GM19193 (cell line): ENCODE data around the gene RELL1.

ENCODE experiments used
- POLR2A ChIP-seq: IDR thresholded peaks from 4 replicates; pipeline ENCODE4 v1.6.1; 2011; ENCODE audit not compliant: insufficient read depth, insufficient read length; ENCODE audit errors: extremely low read depth

RELL1 gene

DNA sequence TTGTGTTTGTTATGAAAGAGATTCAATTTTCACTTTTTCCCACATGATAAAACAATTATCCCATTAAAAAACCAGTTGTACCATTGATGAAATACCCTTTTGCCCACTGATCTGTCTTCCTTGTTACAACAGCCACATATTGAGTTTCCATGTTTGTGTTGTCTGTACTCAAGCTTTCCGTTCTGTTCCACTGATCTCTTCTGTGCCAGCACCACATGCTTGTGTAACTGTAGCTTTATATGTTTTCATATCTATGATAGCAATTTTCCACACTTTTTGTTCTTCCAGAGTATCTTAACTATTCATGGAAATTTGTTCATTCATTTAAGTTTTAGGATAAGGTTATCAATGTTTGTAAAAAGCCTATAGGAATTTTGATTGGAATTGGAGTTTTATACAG, 24.3 kb upstream of the RELL1 start:
- no peak for TF ChIP-seq POLR2A

GRCh38 chr4:37706032-37706431, 19.9 kb upstream of the RELL1 start:
- no peak for TF ChIP-seq POLR2A

- TF ChIP-seq POLR2A = no peak
These were observed 19.4 kb upstream of the RELL1 start for GRCh38 chr4:37705571-37705970.

DNA sequence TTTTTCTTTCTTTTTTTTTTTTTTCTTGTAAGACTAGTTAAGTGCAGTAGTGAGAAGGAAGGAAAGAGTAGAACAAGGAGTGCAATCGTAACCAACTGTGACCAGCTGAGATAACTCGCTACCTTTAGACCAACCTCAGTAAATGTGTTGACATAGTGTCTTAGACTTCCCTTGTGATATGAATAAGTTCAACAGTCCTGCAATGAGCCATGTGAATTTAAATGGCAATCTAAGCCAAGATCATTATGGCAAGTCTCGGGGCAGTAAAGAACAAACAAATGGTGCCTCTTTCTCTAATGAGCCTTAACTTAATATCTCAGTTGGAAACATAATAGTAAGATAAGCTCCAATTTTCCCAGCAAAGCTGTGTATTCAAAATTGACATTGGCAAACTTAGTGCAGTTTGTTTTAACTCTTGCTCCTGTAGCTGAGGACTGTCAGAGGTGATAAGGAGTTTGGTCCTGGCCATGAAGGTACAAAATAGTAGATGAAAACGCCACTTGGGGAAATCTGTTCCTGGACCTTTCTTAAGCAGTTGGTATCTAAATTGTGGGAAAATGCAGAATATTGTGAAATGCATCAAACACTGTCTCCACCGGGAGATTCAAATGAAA, 13.8 kb upstream of the RELL1 start:
- no peak for TF ChIP-seq POLR2A

DNA sequence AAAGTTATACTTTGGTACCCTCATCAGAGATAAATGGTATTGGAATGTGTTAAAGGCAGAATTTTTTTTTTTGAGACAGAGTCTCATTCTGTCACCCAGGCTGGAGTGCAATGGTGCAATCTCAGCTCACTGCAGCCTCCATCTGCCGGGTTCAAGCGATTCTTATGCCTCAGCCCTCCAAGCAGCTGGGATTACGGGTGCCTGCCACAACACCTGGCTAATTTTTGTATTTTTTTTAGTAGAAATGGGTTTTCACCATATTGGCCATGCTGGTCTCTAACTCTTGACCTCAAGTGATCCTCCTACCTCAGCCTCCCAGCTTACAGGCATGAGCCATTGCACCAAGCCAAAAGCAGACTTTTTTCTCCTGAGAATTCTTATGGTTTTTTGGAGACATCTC, 11.4 kb upstream of the RELL1 start:
- no peak for TF ChIP-seq POLR2A

GRCh38 chr4:37693450-37694190, 7.4 kb upstream of the RELL1 start:
- no peak for TF ChIP-seq POLR2A

DNA sequence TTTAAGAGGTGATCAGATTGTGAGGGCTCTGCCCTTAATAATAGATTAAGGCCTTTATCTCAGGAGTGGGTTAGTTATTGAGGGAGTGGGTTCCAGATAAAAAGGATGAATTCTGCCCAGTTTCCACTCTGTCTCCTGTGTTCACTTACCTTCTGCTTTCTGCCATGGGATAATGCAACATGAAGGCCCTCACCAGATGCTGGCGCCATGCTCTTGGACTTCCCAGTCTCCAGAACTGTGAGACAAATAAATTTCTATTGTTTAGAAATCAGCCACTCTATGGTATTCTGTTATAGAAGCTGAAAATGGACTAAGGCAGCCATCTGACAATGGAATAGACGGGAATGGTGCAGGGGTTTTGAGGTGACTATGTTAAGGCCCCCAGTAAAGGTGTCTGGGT, 6.9 kb upstream of the RELL1 start:
- no peak for TF ChIP-seq POLR2A

GRCh38 chr4:37690976-37691375, 4.8 kb upstream of the RELL1 start:
- TF ChIP-seq POLR2A = no peak

GRCh38 chr4:37689353-37690095, 3.3 kb upstream of the RELL1 start:
- TF ChIP-seq POLR2A = no peak

DNA sequence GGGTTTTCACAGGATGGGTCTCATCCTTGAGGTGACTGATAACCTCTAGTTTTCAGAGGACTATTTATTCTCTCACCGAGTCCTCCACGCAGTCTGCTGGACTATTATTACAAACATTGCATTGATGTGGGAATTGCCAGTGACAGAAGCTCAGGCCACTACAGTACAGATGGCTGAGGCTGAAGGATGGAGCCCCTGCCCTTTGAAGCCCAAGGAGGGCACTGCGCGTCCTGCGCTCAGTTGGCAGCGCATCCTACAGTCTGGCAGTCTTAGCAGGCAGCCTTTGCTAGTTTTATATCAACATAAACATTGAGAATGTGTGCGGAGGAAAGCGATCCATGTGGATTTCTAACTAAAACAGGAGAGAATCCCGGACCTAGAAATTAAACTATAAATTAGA, 1.5 kb upstream of the RELL1 start:
- no peak for TF ChIP-seq POLR2A

DNA sequence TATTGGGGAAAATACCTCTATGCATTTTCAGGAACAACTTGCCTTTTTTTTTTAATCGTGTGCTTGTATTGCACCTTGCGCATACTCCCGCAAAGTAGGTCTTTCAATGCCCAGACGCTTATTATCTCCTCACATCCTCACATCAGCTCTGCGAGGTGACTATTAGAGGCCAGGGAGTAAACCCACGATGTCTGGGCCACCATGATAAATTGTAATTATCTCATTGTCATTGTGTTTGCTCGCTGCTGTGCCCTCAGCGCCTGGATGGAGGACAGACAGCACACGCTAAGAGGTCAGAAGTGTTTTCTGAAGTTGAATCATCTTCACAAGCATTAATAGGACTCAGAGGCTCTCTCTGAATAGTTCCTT, 1.0 kb upstream of the RELL1 start:
- TF ChIP-seq POLR2A = no peak

GRCh38 chr4:37685823-37686372, 278 bp downstream of the RELL1 start:
- TF ChIP-seq POLR2A = peak; percentile 81

GRCh38 chr4:37685161-37685822, 884 bp downstream of the RELL1 start:
- no peak for TF ChIP-seq POLR2A

DNA sequence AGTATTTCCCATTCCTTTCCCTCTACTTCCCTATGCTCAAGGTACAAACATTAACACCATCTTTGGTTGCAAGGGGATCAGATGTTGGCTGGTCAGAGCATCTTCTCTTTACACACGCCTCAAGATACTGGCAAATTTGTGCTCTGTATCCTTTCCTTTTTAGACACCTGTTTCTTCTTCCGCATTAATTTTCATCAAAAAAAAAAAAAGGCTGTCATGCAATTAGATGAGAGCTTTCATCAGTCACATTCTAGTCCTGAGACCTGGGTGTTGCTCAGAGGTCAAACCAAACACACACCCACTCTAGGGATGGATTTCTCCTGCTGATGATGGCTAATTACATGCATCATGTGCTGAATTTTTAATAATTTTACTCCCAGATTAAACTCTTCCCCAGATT, 2.0 kb downstream of the RELL1 start:
- TF ChIP-seq POLR2A = no peak

DNA sequence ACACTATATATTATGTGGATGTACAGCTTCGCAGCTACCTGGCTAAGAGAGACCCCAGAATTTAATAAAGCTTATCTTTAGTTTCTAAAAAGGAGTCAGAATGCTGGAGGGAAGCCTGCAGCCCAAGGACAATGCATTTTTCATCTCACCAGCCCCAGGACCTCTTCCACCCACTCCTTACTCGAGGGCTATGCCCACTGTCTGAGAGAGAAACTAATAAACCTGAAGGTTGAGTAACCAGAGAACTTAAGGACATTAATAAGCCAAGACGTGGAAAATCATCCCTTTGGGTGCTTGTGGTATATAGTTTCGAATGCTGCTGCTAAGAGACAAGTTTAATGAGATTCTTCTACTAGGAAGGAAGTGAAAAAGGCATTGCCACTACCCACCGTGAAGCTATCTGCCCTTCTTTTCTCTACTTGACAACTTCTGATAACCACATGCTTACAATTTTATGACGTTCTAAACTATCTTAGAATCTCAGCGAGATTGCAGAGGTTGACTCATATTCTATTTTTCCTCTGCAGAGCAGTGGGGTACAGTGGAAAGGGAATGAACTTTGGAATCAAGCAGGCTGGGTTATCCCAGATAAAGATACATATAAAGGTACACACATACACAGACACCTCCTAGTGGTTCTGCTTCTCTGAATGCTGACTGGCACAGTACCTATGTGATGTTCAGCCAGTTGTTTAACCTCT, 3.3 kb downstream of the RELL1 start:
- TF ChIP-seq POLR2A = no peak

- TF ChIP-seq POLR2A = no peak
These were observed 6.1 kb downstream of the RELL1 start for GRCh38 chr4:37680089-37680488.

DNA sequence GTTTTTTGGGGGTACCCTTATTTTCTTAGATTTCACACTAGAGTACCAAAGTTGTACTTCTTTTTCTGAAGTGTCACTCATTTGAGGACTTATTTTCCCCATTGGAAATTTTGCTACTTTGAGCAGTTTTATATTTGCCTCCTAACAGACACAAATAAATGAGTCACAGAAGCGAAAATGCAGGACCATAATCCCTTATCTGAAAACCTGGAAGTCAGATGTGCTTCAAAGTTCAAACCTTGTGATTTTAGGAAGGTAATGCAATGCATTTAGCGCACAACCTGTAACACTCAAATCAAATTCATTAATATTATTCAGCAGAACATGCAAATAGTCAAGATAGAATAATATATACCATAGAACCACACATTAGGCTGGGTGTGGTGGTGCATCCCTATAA, 6.9 kb downstream of the RELL1 start:
- TF ChIP-seq POLR2A = no peak
